ENCODE data around the gene RFLNA. TPM values are rescaled to one million over a fixed set of nuclear protein-coding genes. Genes with fewer than 3 reads are reported as not detected.

Gene RFLNA
- total RNA-seq, 4 donors from 2014 or later, result 0.34 to 0.49 TPM; not detected in 2

- TF ChIP-seq CTCF (IDR thresholded peaks at IDR 0.05; ENCODE audit: low read depth), result no peak
Observed at GRCh38 chr12:124328116-124328515, 33.2 kb downstream of the RFLNA start.

- no peak for TF ChIP-seq CTCF (IDR thresholded peaks at IDR 0.05; ENCODE audit: low read depth)
Observed at GRCh38 chr12:124328636-124329035, 33.7 kb downstream of the RFLNA start.

- no peak for TF ChIP-seq CTCF (IDR thresholded peaks at IDR 0.05; ENCODE audit: low read depth)
Observed at GRCh38 chr12:124332058-124332672, 37.3 kb downstream of the RFLNA start.

- no peak for TF ChIP-seq CTCF (IDR thresholded peaks at IDR 0.05; ENCODE audit: low read depth)
Observed at GRCh38 chr12:124332900-124333299, 38.0 kb downstream of the RFLNA start.

- TF ChIP-seq CTCF (IDR thresholded peaks at IDR 0.05; ENCODE audit: low read depth), result no peak
Observed at GRCh38 chr12:124333724-124334123, 38.8 kb downstream of the RFLNA start.

GRCh38 chr12:124334266-124334665 lies 39.4 kb downstream of the RFLNA start:
- no peak for TF ChIP-seq CTCF (IDR thresholded peaks at IDR 0.05; ENCODE audit: low read depth)

- no peak for TF ChIP-seq CTCF (IDR thresholded peaks at IDR 0.05; ENCODE audit: low read depth)
Observed at GRCh38 chr12:124334976-124335375, 40.1 kb downstream of the RFLNA start.

Data from subcutaneous adipose tissue (tissue), 4 donors.